ENCODE measurements around the gene WNT10A. TPM values are rescaled to one million over a fixed set of nuclear protein-coding genes. Genes with fewer than 3 reads are reported as not detected.

The WNT10A gene
- total RNA-seq, 1 experiment from 2014 or later: 0.10 TPM

GRCh38 chr2:218861645-218862318 is 18.9 kb upstream of the WNT10A start:
- Histone ChIP-seq H3K27ac (no peak overlapping the region), H3K9me3 (replicated peaks) (no peaks in the 10 kb centered on the region), H3K4me1 (peaks cover 14% of the 10 kb centered on the region), H3K4me3 (no peak overlapping the region), H3K27me3 (peaks cover 12% of the 10 kb centered on the region; the same call in 1 of the 2 replicates), H3K36me3 (no peaks in the 10 kb centered on the region)
- DNase-seq: no peak

DNA sequence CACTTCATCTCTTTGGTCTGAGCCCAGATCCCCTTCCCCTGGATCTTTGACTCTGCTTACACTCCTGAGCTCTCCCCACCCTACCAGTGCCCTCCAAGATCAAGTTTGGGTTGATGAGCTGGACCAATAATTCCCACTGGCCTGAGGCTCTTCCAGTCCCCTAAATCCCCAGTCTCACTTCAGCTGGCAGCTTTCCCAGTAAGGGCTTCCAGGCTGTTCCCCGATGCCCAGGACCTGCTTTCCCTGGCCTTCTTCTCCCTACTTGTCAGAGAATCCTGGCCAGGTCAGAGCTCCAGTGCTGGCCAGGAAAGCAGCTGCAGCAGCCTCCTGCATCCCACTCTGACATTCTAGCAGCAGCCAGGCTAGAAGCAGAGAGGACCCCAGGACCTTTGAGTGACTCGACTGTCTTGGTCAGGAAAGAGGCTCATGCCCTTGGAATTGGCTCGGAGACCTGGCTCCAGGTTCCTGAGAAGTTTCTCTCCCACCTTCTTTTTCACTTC is 17.6 kb upstream of the WNT10A start:
- H3K27me3 ChIP-seq: peaks cover 12% of the 10 kb centered on the region; the same call in 1 of the 2 replicates
- no peak overlapping the region for H3K4me3 ChIP-seq
- peaks cover 7% of the 10 kb centered on the region; the same call in 1 of the 2 replicates for H3K4me1 ChIP-seq
- DNase-seq: no peak
- H3K9me3 ChIP-seq (replicated peaks): no peaks in the 10 kb centered on the region
- no peaks in the 10 kb centered on the region for H3K36me3 ChIP-seq
- no peak overlapping the region for H3K27ac ChIP-seq

DNA sequence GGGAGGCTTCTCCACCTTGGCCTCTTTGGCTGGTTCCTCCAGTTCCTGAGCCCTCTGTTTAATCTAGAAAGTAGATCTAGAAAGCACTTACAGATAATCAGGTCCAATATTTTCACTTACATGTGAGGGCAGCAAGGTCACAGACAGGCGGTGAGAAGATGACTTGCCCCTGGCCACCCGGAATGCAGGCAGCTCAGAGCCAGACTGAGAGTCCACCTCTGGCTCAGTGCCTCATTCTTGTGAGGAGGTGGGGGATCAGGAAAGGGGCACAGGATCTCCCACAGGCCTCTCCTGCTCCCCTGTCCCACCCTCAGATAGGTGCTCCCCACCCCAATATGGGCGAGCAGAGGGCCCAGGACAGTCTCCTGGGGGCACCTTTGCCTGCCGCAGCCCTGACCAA is 15.3 kb upstream of the WNT10A start:
- Histone ChIP-seq H3K36me3 (no peaks in the 10 kb centered on the region), H3K4me1 (peaks cover 2% of the 10 kb centered on the region; the same call in 1 of the 2 replicates), H3K27me3 (peaks cover 2% of the 10 kb centered on the region; the same call in 1 of the 2 replicates), H3K4me3 (no peak overlapping the region), H3K27ac (no peak overlapping the region), H3K9me3 (replicated peaks) (no peaks in the 10 kb centered on the region)
- no peak for DNase-seq

DNA sequence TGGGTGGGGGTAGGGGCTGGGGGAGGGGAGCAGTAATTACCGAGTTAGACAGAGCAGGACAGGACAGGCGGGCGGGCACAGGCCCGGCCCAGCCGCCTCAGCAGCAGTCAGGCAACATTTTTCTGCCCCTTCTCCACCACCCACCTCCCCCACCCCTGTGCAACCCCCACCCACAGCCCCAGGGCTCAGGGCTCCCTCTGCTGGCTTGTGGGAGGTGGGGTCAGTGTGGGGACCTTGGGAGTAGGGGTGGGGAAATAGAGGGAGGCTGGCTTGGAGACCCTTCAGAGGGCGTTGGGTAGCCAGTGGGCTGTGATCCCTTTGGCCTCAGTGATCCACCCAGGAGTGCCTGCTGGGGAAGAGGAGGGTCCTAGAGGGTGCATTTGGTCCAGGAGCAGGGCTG is 14.7 kb upstream of the WNT10A start:
- no peak for DNase-seq
- H3K4me1 ChIP-seq: no peaks in the 10 kb centered on the region; the same call in 1 of the 2 replicates
- H3K27ac ChIP-seq: no peak overlapping the region
- no peaks in the 10 kb centered on the region for H3K36me3 ChIP-seq
- no peaks in the 10 kb centered on the region for H3K27me3 ChIP-seq
- no peak overlapping the region for H3K4me3 ChIP-seq
- H3K9me3 ChIP-seq (replicated peaks): no peaks in the 10 kb centered on the region

DNA sequence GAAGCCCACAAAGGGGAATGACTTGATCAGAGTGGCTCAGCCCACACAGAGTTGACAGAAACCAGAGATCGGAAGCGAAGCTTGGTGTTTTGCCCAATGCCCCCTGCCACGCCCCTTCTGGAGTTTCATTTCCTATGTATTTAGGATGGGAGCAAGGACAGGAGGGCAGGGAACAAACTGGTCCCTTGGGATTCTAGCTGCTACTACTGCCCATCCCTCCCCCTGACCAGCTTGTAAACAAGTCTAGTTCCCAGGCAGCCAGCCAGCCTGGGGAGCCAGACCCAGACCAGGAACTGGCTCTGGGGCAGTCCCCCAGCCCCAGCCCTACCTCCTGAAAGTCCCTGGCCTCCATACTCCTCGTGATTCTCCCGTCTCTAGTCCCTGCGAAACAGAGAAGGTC is 12.8 kb upstream of the WNT10A start:
- H3K4me1 ChIP-seq: no peaks in the 10 kb centered on the region
- no peak for DNase-seq

GRCh38 chr2:218869064-218869463 is 11.6 kb upstream of the WNT10A start:
- no peaks in the 10 kb centered on the region for H3K9me3 ChIP-seq (replicated peaks)

More for the DNA sequence above, 12.8 kb upstream of the WNT10A start:
- no peak overlapping the region for H3K27ac ChIP-seq
- no peak overlapping the region for H3K4me3 ChIP-seq
- H3K27me3 ChIP-seq: no peaks in the 10 kb centered on the region
- H3K36me3 ChIP-seq: no peaks in the 10 kb centered on the region
- H3K9me3 ChIP-seq (replicated peaks): no peaks in the 10 kb centered on the region

GRCh38 chr2:218870984-218871344 is 9.7 kb upstream of the WNT10A start:
- Histone ChIP-seq H3K9me3 (replicated peaks) (no peaks in the 10 kb centered on the region), H3K36me3 (no peaks in the 10 kb centered on the region), H3K4me3 (no peak overlapping the region), H3K27ac (no peak overlapping the region), H3K27me3 (no peaks in the 10 kb centered on the region), H3K4me1 (no peaks in the 10 kb centered on the region)
- DNase-seq: no peak

More at GRCh38 chr2:218869064-218869463, 11.6 kb upstream of the WNT10A start:
- Histone ChIP-seq H3K4me3 (no peak overlapping the region), H3K36me3 (no peaks in the 10 kb centered on the region), H3K4me1 (no peaks in the 10 kb centered on the region), H3K27me3 (no peaks in the 10 kb centered on the region), H3K27ac (no peak overlapping the region)
- no peak for DNase-seq

- no peak for DNase-seq
- Histone ChIP-seq H3K27ac (no peak overlapping the region), H3K36me3 (no peaks in the 10 kb centered on the region), H3K27me3 (no peaks in the 10 kb centered on the region), H3K4me3 (no peak overlapping the region), H3K4me1 (peaks cover 3% of the 10 kb centered on the region), H3K9me3 (replicated peaks) (no peaks in the 10 kb centered on the region)
Observed at GRCh38 chr2:218871345-218872302, 9.0 kb upstream of the WNT10A start.

DNA sequence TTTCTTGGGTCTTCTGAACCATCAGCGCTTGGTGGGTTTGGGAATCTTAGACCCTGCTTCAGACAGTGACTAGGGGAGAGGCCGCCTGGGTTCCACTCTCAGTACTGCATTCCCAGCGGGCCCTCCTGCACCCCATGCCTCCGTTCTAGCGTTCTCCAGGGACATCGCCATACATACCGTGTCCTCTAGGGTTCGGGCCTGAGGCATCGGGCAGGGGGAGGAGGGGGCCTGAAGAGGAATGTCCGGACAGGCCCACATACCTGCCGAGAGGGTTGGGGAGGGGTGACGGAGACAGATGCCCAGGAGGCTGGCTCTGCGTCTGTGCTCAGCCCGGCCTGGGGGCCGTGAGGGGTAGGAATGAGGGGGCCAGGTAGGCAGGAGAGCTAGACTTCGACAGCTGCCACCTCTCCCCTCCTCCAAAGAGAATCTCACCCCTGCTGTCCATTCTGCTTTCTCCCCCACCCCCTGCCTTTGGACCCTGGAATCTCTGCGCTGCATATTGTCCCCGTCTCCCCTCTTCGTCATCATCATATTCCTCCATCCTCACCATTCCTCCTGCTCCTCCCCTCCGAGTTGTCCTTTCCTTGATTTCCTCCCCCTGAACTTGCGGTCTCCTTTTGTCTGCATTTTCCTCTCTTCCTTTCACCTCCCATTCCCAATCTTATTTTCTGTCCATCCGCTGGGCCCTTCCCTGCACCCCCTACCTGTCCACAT is 7.8 kb upstream of the WNT10A start:
- no peaks in the 10 kb centered on the region for H3K9me3 ChIP-seq (replicated peaks)
- peaks cover 15% of the 10 kb centered on the region for H3K4me1 ChIP-seq
- no peak overlapping the region for H3K4me3 ChIP-seq
- no peak for DNase-seq
- H3K27me3 ChIP-seq: no peaks in the 10 kb centered on the region
- H3K36me3 ChIP-seq: no peaks in the 10 kb centered on the region
- no peak overlapping the region for H3K27ac ChIP-seq

GRCh38 chr2:218873359-218874194 is 7.1 kb upstream of the WNT10A start:
- H3K4me1 ChIP-seq: peaks cover 22% of the 10 kb centered on the region
- H3K9me3 ChIP-seq (replicated peaks): no peaks in the 10 kb centered on the region
- no peak for DNase-seq
- no peak overlapping the region for H3K4me3 ChIP-seq
- H3K27ac ChIP-seq: no peak overlapping the region
- H3K36me3 ChIP-seq: no peaks in the 10 kb centered on the region
- no peaks in the 10 kb centered on the region for H3K27me3 ChIP-seq

GRCh38 chr2:218875692-218876246 is 4.9 kb upstream of the WNT10A start:
- Histone ChIP-seq H3K4me3 (no peak overlapping the region), H3K4me1 (peaks cover 40% of the 10 kb centered on the region), H3K9me3 (replicated peaks) (no peaks in the 10 kb centered on the region), H3K27me3 (no peaks in the 10 kb centered on the region), H3K27ac (no peak overlapping the region), H3K36me3 (no peaks in the 10 kb centered on the region)
- DNase-seq: no peak

DNA sequence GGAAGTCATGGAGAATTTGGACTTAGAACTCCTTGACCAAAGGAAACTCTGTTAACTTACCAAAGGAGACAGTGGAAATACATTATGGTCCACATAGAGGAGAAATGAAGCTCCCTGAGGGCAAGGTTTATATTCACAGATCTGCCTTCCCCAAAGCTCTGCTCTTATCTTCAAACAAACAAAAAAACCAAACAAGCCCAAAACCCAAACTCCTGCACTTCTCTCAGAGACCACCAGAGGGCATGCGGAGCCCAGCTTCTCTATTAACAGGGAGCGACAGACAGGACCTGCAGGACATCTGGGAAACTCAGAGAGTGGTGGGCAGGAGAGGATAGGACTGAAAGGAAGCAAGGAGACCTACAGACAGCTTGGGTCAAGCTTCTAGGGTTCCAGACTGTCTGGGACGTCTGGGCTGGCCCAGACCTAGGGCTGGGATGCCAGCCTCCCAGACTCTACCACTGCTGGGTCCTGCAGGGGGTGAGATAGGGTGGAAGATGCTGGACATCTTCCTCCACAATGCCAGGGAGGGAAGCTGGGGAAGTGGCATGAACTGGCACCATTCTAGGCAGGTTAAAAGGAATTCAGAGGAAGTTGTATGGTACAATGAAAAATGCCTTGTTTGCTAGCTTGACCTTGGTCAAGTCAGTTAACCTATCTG is 4.0 kb upstream of the WNT10A start:
- H3K4me3 ChIP-seq: no peak overlapping the region
- no peaks in the 10 kb centered on the region for H3K36me3 ChIP-seq
- peaks cover 40% of the 10 kb centered on the region for H3K4me1 ChIP-seq
- no peaks in the 10 kb centered on the region for H3K9me3 ChIP-seq (replicated peaks)
- H3K27me3 ChIP-seq: no peaks in the 10 kb centered on the region
- peak overlapping the region; percentile 10; the same call in 1 of the 2 replicates for H3K27ac ChIP-seq
- peak; percentile 72 to 91 for DNase-seq

GRCh38 chr2:218877331-218877730 is 3.3 kb upstream of the WNT10A start:
- H3K9me3 ChIP-seq (replicated peaks): no peaks in the 10 kb centered on the region
- peaks cover 40% of the 10 kb centered on the region for H3K4me1 ChIP-seq
- H3K36me3 ChIP-seq: no peaks in the 10 kb centered on the region
- DNase-seq: peak; percentile 60 to 77
- no peaks in the 10 kb centered on the region for H3K27me3 ChIP-seq
- peak overlapping the region; percentile 45 for H3K27ac ChIP-seq
- no peak overlapping the region for H3K4me3 ChIP-seq

Data from SJCRH30 (cell line).